HG02642 (cell line): Measurements from ENCODE around the gene FAM111B.
A peak's percentile ranks its signal among the peaks of the same experiment; 100 is the strongest.

ENCODE experiments used
- ATAC-seq: cut with Tn5 transposase; IDR thresholded peaks from one replicate; pipeline ENCODE4 v1.9.1; 2021; ENCODE audit warnings: mild to moderate bottlenecking; ENCODE audit not compliant: unreplicated experiment, poor library complexity

Gene FAM111B

GRCh38 chr11:59152312-59152951 is 45.4 kb downstream of the FAM111B start:
- ATAC-seq: peak; percentile 86

DNA sequence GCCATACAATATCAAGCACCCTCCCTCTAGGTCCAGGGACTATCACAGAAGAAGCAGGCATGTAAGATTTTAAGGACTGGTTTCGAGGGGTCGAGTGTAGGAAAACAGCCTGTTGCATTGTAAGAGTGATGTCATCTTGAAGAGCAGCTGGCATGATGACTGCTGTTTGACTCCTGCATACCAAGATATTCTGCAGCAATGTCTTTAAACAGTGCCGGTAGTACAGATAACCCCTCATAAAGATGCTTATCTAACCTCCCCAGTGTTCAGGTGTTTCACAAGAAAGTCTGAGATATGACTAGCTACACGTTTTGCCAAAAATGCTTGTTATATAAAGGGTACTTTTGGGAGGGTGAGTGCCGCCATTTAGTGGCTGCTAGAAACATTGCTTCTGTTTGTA is 47.6 kb downstream of the FAM111B start:
- ATAC-seq: no peak

- ATAC-seq: no peak
These were observed 50.4 kb downstream of the FAM111B start for GRCh38 chr11:59157433-59157832.

- ATAC-seq: peak; percentile 91
These were observed 51.4 kb downstream of the FAM111B start for GRCh38 chr11:59158206-59159068.

GRCh38 chr11:59164028-59164427 is 57.0 kb downstream of the FAM111B start:
- ATAC-seq: no peak

DNA sequence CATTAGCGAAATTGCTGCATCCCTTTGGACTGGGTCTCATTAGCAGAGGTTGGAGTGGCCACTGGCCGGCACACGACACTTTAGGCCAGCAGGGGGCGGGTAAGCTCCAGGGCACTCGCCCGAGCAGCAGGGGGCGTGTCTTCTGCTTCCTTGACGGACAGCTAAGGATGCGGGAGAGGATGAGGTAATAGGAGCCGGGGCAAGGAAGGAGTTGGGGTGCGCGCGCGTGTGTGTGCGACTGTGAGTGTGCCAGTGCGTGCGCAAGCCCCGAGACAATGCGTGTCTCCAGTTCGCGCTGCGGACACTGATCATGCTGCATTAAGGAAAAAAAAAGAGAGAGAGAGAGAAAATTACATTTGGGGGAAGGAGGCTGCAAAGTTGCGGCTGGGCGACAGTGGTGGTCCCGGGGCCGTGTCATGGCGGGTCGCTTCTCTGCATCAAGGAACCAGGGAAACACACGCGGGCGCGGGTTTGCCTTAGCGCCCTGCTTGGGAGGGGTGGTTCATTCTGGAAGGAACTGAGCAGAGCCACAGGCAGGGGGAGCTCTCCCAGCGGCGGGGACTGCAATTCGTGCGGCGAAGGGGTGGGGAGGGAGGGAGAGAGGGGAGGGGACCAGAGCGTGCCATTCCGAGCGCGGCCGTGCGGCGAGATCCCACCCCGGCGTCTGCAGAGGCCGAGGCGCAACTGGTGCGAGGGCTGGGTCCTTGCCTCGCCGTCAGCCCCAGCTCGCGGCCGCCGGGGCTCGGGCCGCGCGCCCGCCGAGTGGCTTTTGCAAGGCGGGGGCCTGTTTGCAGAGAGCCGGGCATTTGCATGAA is 64.7 kb downstream of the FAM111B start, which contains the start of gene DTX4:
Gene DTX4, plus strand, starts transcription at position 625 of the 815 bp plus-strand sequence. CDS start 464 bp downstream, outside the sequence.
- ATAC-seq: peak; percentile 80

- ATAC-seq: peak; percentile 36
These were observed 65.5 kb downstream of the FAM111B start for GRCh38 chr11:59172345-59173079.

- ATAC-seq: no peak
These were observed 66.3 kb downstream of the FAM111B start for GRCh38 chr11:59173080-59173963.

DNA sequence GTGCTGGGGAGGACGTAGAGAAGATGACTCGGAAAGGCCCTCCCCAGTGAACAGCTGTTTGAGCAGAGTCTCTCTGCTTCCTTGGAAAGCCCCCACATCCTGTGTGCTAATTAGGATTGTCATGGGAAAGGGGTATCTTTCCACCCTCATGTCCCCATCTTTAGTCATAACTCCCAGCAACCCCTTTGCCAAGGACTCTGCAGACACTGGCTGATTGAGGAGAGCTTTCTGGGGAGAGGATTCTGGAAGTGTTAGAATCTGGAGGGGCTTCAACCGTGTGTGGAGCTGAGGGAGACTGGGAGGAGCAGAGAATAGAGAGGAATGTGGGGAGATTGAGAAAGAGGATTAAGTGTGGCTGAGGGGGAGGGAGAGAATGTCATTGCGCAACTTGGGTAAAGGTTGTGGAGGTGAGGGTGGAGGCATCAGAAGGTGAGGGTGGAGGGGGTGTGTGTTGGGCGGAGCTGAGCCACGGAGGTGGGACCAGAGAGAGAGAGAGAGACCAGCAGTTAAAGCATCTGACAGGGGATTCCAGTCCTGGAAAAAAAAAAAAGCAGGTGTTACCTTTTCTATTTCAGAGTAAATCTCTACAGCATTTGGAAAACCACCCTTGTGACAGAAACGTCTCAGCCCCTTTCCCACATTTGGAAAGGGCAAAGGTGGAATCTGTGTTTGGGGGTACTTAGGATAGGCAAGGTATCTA is 67.1 kb downstream of the FAM111B start:
- no peak for ATAC-seq

DNA sequence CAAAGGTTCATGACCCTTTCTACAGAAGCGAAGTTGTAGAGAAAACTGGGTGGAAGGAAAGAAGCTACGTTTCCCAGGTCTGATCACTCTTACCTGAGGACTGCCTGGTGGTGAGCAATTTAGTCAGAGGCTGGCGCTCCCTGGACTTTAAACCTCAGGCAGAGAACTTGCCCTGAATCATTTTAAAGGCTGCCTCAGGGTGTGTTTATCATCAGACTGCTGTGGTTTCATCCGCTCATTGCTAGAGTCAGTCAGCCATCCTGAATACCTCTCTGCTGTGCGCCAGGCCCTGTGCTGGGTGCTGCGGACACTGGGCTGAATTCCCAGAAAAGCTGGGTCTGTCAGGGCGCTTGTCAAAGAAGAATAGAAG is 67.6 kb downstream of the FAM111B start:
- no peak for ATAC-seq

GRCh38 chr11:59175091-59175501 is 68.1 kb downstream of the FAM111B start:
- ATAC-seq: no peak

DNA sequence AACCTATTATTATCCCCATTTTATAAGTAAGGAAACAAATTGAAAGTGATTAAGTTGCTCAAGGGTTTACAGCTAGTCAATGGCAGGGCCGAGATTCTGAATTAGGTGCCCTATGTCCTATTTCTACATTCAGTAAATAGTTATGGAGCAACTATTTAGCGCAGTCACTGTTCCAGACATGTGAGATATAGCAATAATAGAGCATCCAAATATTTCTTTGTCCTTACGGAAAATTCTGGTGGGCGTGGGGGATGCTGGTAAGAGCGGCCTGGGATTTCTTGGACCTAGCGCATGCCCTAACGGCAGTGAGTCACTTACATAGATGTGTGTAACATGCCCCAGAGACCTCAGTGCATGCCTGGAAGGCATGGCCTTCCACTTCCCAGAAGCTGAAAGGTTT is 69.3 kb downstream of the FAM111B start:
- ATAC-seq: no peak
